SIG-M5 (cell line): ENCODE results near the gene NBPF9.
"Not testable (repeated sequence)": the region's sequence is repeated elsewhere in the genome, so short reads cannot be mapped to it uniquely, and the experiment has no call there.

Experiments used
- DNase-seq: peaks from one replicate; lab custom pipeline; 2025; lab: John Stamatoyannopoulos, UW

The NBPF9 gene, protein sequence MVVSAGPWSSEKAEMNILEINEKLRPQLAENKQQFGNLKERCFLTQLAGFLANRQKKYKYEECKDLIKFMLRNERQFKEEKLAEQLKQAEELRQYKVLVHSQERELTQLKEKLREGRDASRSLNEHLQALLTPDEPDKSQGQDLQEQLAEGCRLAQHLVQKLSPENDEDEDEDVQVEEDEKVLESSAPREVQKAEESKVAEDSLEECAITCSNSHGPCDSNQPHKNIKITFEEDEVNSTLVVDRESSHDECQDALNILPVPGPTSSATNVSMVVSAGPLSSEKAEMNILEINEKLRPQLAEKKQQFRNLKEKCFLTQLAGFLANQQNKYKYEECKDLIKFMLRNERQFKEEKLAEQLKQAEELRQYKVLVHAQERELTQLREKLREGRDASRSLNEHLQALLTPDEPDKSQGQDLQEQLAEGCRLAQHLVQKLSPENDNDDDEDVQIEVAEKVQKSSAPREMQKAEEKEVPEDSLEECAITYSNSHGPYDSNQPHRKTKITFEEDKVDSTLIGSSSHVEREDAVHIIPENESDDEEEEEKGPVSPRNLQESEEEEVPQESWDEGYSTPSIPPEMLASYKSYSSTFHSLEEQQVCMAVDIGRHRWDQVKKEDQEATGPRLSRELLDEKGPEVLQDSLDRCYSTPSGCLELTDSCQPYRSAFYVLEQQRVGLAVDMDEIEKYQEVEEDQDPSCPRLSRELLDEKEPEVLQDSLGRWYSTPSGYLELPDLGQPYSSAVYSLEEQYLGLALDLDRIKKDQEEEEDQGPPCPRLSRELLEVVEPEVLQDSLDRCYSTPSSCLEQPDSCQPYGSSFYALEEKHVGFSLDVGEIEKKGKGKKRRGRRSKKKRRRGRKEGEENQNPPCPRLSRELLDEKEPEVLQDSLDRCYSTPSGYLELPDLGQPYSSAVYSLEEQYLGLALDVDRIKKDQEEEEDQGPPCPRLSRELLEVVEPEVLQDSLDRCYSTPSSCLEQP (N-terminal part only)

GRCh38 chr1:149103109-149104081 lies at the start of gene NBPF9:
Gene NBPF9, minus strand, starts transcription at chr1:149103551. Its CDS starts 21,412 bp downstream, at chr1:149082139.
- not testable (repeated sequence) for DNase-seq

GRCh38 chr1:149149909-149150308 lies 46.6 kb upstream of the NBPF9 start:
- DNase-seq = not testable (repeated sequence)

DNA sequence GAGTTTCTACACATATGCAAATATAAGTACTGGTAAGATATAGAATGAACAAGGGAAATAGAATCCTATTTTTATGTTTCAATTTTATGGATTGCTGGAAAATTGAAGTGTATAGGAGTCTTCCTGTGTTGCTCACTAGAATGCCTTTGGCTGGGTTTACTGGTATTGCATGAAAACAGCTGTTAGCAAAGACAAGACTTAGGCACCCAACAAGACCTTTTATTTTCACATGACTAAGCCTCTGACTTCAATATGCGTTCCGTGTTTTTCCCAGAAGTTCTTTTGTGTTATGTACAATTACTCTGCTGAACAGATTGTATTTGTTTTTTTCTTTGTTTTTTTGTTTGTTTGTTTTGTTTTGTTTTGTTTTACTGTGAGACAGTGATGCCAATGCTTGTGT lies 34.2 kb upstream of the NBPF9 start:
- not testable (repeated sequence) for DNase-seq

DNA sequence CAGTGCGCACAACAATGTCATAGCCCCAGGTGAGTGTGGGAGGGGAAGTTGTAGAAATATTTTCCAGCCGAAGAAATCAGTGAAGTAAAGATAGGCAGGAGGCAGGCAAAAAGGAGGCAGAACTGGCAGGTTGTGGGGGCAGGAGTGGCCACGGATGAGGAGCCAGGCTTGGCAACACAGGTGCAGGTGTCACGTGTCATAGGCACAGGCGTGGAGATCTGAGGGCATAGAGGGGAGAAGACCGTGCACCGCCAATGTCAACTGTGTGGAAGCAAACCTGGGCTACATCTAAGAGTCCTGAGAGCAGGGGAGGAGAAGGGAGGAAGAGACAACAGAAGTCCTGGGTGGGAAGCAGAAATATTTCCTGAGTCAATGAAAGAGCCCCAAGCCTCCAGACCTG lies 27.6 kb upstream of the NBPF9 start:
- DNase-seq = not testable (repeated sequence)

- DNase-seq = not testable (repeated sequence)
Measured at GRCh38 chr1:149129245-149129644, 25.9 kb upstream of the NBPF9 start.

- not testable (repeated sequence) for DNase-seq
Measured at GRCh38 chr1:149126555-149127145, 23.3 kb upstream of the NBPF9 start.

- DNase-seq = not testable (repeated sequence)
Measured at GRCh38 chr1:149123948-149124926, 20.9 kb upstream of the NBPF9 start.

DNA sequence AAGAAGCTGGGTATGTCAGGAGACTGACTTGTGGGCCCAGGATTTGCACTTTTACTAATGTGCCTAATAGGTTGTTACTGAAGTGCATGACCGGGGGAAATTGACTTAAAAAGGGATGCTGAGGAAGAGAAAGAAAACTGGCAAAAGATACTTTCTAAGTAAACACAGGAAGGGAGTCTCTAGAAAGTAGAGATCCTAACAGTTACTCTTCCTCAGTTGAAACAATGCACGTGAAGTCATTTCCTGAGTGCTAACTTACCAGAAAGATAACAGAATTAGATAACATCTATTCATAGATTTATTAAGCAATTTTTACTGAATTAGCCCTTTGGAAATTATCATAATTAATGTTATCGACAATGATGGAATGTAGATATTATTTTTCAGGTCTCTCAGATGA lies 9.5 kb upstream of the NBPF9 start:
- DNase-seq = not testable (repeated sequence)

GRCh38 chr1:149110343-149110742 lies 7.0 kb upstream of the NBPF9 start:
- not testable (repeated sequence) for DNase-seq

GRCh38 chr1:149102574-149102973 lies 777 bp downstream of the NBPF9 start:
- DNase-seq = not testable (repeated sequence)

DNA sequence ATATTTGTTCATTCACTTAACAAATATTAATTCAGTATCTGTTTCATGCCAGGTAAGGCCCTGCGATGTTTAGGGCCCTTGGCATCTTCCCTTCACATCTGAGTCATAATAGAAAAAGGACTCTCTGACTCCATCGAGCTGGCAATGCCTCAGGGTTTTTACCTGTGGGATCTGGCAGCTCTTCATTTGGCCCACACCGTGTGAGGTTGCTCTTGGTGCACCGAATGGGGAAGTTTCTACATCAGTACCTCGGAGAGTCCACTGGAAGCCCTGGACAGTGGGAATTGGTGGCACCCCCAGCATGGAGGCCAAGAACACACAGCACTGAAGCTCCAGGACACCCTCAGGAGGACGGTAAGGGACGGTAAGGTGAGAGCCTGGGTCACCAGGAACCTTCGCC lies 5.1 kb downstream of the NBPF9 start:
- DNase-seq = not testable (repeated sequence)

DNA sequence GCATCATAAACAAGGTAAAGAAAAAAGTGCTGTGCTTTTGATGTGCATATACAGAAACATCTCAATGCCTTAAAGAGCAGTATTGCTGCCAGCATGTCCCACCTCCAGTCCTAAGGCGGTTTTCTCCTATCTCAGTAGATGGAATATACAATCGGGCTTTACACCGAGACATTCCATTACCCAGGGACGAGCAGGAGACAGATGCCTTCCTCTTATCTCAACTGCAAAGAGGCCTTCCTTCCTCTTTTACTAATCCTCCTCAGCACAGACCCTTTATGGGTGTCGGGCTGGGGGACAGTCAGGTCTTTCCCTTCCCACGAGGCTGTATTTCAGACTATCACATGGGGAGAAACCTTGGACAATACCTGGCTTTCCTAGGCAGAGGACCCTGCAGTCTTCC lies 10.2 kb downstream of the NBPF9 start:
- DNase-seq = not testable (repeated sequence)

DNA sequence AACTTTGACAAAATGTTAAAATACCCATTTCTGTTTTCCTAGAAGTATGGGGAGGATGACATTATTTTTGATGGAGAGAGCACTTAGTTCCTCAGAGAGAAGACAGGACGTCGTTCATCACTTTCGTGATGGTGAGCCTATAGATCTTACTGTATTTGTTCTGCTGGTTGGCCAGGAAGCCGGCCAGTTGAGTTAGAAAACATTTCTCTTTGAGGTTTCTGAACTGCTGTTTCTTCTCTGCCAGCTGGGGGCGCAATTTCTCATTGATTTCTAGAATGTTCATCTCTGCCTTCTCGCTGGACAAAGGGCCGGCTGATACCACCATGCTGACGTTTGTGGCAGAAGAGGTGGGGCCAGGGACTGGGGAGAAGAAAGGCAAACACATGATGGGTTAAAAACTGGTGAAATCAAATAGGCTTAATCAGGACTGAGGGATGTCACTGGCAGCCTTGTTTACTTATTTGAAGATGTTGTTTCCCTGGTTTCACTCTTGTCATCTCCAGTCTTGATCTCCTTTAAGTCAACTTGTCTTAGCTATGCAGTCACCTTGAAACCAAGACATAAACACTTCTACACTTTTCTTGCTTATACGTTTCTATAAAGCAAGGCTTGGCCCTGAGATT lies 27.7 kb downstream of the NBPF9 start:
- DNase-seq = not testable (repeated sequence)

DNA sequence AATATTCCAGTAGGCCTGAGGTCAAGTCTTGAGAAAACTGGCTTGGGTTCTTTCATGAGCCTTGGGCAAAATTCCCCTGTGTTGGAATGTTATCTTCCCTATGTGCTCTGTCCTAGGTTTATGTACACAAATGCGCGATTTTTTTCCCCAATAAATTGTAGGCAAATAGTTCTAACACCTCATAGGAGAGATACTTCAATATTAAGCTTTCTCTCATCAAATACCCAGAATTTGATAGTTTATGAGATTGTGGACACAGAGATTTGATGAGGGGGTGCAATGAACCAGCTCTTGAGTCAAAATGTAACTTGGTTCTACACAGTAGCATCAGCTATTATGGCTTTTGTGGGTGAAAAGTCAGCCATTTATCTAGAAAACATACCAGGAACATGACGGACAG lies 38.7 kb downstream of the NBPF9 start:
- DNase-seq = not testable (repeated sequence)

GRCh38 chr1:149043056-149043455 lies 60.3 kb downstream of the NBPF9 start:
- DNase-seq = not testable (repeated sequence)

DNA sequence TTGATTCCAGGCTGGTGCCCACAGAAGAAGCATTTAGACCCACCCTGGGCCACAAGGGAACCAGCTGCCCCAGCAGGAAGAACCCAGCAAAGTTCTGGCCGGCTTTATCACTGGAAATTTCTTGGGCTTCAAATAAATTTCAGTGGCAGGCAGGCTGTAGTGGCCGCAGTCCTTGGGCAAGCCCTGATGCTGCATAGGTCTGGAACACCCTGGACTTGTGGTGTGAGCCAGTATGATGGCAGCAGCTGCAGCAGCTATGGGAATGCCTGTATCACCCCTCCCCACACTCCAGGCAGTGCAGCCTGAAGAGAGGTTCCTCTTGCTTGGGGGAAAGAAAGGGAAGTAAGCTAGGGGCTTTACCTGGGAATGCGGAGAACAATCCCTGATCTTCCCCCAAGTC lies 69.4 kb downstream of the NBPF9 start:
- DNase-seq = not testable (repeated sequence)

DNA sequence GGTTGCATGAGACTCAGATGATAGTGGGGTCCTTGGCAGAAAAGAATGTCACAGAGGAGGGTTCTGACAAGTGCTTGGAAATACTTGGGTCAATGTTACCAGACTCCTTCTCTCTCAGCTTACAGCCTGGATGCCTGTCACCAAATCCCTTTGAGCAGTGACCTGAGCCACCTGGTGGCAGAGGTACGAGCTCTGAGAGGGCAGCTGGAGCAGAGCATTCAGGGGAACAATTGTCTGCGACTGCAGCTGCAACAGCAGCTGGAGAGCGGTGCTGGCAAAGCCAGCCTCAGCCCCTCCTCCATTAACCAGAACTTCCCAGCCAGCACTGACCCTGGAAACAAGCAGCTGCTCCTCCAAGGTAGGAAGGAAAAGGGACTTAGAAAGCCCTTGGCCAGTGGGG lies 79.0 kb downstream of the NBPF9 start:
- not testable (repeated sequence) for DNase-seq

DNA sequence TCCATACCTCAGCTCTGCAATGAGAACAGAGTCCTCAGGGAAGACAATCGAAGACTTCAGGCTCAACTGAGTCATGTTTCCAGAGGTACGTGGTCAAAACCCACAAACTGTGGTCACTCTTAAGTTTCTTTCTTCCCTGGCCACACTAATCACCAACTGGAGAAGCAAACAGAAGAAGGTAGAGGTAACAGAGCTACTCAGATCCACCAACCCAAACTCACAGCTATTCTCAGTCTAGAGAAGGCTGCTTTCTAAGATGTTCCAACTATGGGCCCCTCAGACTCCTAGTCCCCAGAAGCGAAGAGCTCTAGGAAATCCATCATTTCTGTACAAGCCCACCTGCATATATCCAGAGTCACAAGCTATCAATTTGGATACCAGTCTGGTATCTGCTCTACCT lies 84.8 kb downstream of the NBPF9 start:
- not testable (repeated sequence) for DNase-seq

DNA sequence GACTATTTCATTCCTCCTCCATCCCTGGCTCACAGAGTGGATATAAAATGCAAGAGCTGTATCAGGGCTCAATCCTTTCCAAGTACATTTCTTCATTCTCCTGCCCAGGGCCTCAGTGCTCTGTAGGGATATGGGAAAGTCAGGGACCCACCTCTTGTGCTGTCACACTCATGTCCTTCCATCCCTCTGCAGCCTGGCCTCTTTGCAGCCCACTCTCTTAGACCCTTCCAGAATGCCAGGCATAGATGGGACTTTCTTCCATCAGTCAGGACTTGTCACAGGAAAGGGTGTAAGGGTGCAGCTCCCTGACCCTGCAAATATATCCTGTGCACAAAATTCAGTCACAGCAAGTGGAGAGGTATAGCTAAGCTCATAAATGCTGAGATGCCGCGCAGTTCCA lies 86.7 kb downstream of the NBPF9 start:
- DNase-seq = not testable (repeated sequence)
